GM11168 (cell line): ENCODE results near the gene BFSP2.

Experiments
- in situ Hi-C: fragments of 300-500 bp; cut with MboI; formaldehyde crosslinking; loops from one replicate; pipeline ENCODE4 v1.12.0; 2022; ENCODE audit warnings: low sequenced_read_pairs; ENCODE audit not compliant: unreplicated experiment

BFSP2 gene, protein sequence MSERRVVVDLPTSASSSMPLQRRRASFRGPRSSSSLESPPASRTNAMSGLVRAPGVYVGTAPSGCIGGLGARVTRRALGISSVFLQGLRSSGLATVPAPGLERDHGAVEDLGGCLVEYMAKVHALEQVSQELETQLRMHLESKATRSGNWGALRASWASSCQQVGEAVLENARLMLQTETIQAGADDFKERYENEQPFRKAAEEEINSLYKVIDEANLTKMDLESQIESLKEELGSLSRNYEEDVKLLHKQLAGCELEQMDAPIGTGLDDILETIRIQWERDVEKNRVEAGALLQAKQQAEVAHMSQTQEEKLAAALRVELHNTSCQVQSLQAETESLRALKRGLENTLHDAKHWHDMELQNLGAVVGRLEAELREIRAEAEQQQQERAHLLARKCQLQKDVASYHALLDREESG

GRCh38 chr3:133400006-133400515 lies at the start of gene BFSP2:
Gene BFSP2, plus strand, starts transcription at chr3:133400056. Its CDS starts 28 bp downstream, at chr3:133400084.
- in situ Hi-C loops, result loop anchor here (10.0 kb wide), 1 partner anchor 665 kb away; no protein-coding TSS in a partner anchor

DNA sequence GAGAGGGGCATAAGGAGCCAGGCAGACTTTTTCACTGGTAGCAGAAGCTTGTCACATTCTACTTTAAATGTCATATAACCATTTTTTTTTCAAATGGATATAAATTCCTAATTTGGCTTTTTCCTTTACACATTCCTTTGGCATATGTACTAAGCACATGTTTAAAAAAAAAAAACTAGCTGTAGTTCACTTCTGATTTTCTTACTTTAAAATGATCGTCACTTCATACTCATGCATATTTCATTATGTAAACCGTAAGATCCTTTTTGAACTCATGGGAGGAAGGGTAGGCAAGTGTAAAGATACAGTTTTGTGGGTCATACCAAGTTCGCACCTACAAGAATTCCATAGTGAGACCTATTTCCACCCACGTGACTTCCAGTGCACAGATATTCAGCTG lies 45.1 kb upstream of the BFSP2 start:
- in situ Hi-C loops, result no loop called here

DNA sequence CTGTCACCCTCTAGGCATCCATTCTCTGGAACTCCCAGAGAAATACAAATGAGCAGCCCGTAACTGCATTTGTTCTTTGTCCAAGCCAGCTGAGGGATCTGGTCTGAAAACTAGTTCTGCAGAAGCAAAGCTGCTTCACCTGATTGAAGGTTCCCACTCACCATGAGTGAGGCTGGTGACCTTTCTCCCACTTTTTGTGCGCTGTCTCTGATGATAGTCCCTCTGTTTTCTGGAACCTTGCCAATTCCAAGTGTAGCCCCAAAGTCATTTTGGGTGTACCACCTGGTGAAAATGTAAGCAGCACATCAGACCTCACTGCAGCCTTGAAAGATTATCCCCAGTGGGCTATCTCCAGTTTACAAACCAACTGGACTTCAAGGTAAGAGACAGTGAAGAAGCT lies 39.4 kb upstream of the BFSP2 start:
- in situ Hi-C loops, result no loop called here

DNA sequence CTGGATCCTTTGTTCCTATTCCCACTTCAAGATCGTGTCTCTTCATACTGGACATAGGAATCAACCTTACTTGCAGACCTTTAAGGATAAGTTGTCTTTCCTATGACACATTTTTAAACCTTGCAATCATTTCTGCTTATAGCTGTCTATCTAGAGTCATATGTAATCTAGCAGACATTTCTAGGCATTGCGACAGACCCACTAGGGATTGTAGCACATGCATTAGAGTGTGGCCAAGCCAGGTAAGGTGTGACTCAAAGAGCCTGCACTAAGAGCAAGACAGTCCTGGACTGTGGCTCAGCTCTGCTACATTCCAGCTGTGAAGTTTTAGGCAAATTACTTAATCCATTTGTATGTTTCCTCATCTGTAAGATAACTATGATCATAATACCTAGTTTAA lies 38.8 kb upstream of the BFSP2 start:
- in situ Hi-C loops, result no loop called here

GRCh38 chr3:133361435-133361834 lies 38.4 kb upstream of the BFSP2 start:
- in situ Hi-C loops, result no loop called here

DNA sequence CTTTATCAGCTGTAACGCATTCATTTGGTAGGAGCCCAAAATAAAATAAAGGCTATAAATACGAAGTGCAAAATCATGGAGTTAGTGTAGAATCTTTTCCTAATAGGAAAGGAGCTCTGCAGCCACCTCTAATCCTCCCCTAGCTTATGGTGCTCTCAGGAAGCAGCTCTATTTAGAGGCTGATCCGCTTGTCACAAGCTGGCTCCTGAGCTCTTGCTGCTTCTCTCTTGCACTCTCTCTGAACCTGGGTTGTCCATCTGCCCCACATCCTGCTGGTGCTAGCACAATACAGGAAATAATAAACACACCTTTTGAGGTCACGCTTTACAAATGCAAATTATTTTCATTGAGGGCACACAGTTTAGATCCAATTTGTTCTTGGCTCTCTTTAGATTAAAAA lies 37.3 kb upstream of the BFSP2 start:
- in situ Hi-C loops, result no loop called here

DNA sequence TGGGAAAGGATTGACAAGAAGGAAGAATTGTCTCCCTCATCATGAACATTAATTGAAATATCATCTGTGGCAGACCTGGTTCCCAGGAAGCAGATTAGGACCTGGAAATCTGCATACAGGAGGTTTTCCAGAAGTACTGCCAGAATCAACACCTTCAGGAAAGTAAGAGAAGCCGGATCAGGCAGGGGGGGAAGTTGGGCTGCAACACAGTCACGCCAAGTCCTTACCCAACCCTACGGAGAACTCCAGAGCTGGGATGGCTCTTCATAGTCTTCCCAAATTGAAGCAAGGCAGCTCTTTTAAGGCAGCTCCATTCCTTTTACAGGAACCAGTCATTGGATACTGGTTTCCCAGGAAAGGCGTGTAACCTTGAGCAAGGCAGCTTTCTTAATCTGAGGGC lies 35.2 kb upstream of the BFSP2 start:
- in situ Hi-C loops, result no loop called here

DNA sequence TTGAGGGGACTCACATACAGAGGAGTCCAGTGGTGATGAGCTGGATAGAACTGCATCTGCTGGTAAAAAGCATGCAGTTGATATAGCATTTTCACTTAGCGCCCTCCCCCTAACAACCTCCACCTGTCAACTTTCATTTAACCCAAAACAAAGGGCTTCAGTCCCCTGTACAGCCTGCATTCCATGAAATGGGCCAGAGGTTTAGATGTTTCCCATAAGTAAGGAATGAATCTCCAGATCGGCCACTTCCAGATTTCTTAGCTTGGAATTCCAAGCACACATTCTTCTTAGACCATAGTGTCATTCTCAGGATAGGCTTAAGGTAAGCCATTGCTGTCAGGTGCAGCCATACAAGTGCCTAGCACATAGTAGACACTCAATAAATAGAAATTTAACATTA lies 32.9 kb upstream of the BFSP2 start:
- in situ Hi-C loops, result no loop called here

DNA sequence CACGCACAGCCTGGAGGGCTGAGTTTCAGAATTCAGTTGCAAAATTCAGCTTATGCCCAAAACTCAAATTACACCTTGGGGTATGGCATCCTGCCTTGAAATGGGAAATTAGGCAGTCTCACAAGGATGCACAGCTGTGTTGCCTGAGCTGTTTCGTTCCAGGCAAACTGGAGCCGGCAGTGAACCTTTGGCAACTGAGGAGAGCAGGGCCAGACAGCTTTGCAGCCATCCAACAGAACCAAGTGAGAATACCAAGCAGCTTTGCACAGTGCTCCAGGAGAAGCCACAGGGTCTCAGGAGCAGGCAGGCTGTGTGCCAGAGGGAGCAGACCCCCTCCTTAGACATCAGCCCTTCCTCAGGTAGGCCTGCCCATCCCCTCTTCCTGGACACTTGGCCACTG lies 32.5 kb upstream of the BFSP2 start:
- in situ Hi-C loops, result no loop called here

DNA sequence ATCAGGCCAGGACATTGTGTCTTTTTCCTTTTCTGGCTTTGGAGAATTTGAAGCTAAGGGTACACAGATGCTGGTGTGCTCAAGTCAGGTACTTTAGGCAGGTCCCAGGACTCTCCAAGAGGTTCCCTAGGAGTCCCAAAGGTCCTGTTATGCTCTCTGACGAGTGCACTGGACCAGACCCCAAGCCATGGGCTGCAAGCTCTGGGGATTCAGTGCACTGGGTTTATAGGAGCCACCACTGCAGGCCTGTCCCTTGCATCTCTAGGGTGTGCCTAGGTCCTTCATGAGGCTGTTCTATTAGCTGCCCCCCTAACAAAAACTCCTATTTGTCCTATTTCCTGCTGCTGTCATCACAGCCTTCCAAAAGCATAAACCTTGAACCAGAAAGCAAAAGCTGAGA lies 31.9 kb upstream of the BFSP2 start:
- in situ Hi-C loops, result no loop called here

- in situ Hi-C loops, result no loop called here
Measured at GRCh38 chr3:133368371-133369067, 31.3 kb upstream of the BFSP2 start.

DNA sequence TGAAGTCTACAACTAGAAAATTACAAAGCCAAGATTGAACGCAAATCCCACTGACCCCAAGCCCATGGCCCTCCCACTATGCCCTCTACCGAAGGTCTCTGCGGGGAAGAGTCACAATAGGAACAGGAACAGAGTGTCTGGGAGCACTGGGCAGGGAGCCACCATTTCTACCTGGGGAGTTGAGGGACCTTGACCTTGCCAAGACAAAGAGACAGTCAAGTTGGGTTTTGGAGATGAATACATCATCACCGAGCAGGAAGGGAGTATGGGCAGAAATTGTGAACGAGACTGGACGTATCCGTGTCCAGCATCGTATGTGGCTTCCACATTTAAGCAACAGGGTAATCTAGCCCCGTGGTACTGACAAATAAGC lies 30.8 kb upstream of the BFSP2 start:
- in situ Hi-C loops, result no loop called here

GRCh38 chr3:133371181-133371580 lies 28.7 kb upstream of the BFSP2 start:
- in situ Hi-C loops, result no loop called here

DNA sequence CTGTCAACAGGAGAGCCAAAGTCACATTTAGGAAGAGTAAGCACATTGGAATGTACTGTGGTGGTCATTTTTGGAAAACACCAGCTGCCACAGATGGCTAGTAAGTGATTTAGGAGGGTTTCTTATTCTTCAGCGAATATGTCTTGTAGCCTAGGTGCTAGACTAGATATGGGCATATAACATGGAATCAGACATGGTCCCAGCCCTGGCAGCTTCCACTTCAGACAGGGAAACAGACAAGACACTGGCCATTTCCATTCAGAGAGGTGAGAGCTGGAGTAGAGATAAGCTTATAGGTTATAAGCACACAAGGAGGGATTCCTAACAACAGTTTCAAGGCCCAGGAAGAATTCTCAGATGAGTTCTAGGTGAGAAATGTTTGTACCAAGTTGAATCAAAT lies 28.2 kb upstream of the BFSP2 start:
- in situ Hi-C loops, result no loop called here

- in situ Hi-C loops, result no loop called here
Measured at GRCh38 chr3:133374708-133375402, 25.0 kb upstream of the BFSP2 start.

DNA sequence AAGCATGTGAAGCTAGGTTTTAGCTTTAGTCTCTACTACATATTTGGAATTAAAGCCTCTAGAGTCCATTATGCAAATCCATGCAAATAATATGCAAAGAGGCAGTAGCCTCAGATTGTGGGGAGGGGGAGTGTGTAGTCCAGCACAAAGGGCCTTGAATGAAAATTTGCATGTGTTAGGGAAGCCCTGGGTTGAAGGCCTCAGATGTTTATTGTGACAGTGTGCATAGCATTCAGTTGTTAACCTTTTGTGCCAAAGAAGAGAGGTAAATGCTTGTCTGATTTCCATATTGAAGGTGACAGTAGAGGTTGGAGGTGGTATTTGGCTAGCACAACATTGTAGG lies 24.5 kb upstream of the BFSP2 start:
- in situ Hi-C loops, result no loop called here

DNA sequence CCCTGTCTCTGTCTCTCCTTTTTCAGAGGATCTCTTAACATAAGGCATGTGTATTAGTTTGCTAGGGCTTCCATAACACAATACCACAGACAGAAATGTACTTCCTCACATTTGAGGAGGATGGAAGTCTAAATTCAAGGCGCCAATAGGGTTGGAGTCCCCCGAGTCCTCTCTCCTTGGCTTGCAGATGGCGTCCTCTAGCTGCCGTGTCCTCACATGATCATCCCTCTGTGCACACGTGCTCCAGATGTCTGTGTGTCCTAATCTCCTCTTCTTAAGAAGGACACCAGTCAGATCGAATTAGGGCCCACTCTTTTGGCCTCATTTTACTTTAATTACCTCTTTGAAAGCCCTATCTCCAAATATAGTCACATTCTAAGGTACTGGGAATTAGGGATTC lies 23.0 kb upstream of the BFSP2 start:
- in situ Hi-C loops, result no loop called here

DNA sequence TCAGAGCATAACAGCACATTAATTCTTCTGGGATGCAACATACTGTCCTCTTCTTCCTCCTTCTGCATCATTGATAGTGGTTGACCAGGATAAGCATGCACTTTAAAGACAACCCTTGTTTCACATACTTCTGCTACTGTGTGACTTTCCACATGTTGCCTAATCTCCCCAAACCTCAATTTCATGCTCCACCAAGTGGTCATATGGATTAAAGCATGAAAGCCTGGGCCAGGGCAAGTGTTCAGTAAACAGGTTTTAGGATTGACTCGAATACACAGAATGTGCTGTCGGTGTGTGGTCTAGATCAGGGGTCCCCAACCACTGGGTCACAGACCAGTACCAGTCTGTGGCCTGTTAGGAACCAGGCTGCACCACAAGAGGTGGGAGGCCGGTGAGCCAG lies 22.5 kb upstream of the BFSP2 start:
- in situ Hi-C loops, result no loop called here

DNA sequence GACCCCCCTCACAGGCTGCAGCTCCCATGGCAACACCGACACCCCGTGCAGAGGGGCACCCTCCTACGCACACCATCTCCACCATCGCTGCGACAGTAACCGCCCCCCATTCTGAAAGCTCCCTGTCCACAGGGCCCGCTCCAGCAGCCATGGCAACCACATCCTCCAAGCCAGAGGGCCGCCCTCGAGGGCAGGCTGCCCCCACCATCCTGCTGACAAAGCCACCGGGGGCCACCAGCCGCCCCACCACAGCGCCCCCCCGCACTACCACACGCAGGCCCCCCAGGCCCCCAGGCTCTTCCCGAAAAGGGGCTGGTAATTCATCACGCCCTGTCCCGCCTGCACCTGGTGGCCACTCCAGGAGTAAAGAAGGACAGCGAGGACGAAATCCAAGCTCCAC lies 19.9 kb upstream of the BFSP2 start:
- in situ Hi-C loops, result loop anchor here (10.0 kb wide), 1 partner anchor 335 kb away; no protein-coding TSS in a partner anchor

DNA sequence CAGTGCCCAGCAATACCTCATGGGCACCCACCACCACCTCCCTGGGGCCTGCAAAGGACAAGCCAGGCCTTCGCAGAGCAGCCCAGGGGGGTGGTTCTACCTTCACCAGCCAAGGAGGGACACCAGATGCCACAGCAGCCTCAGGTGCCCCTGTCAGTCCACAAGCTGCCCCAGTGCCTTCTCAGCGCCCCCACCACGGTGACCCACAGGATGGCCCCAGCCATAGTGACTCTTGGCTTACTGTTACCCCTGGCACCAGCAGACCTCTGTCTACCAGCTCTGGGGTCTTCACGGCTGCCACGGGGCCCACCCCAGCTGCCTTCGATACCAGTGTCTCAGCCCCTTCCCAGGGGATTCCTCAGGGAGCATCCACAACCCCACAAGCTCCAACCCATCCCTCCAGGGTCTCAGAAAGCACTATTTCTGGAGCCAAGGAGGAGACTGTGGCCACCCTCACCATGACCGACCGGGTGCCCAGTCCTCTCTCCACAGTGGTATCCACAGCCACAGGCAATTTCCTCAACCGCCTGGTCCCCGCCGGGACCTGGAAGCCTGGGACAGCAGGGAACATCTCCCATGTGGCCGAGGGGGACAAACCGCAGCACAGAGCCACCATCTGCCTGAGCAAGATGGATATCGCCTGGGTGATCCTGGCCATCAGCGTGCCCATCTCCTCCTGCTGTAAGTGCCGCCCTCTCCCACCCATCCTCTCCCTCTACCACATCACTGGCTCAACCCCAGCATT lies 19.2 kb upstream of the BFSP2 start:
- in situ Hi-C loops, result loop anchor here (10.0 kb wide), 1 partner anchor 336 kb away; no protein-coding TSS in a partner anchor
